ENCODE measurements around the gene CHMP3.
"Not testable (repeated sequence)": the region's sequence is repeated elsewhere in the genome, so short reads cannot be mapped to it uniquely, and the experiment has no call there.

Gene CHMP3

GRCh38 chr2:86562922-86563649, at the start of gene CHMP3:
Gene CHMP3 (minus strand): TSS chr2:86563443. CDS start chr2:86563348, 95 bp downstream.
- FAIRE-seq: peak; percentile 5
- peak; percentile 98 for DNase-seq (ENCODE audit: low spot score)

- no peak for FAIRE-seq
- no peak for DNase-seq (ENCODE audit: low spot score)
Measured at GRCh38 chr2:86610871-86611270, 47.6 kb upstream of the CHMP3 start.

DNA sequence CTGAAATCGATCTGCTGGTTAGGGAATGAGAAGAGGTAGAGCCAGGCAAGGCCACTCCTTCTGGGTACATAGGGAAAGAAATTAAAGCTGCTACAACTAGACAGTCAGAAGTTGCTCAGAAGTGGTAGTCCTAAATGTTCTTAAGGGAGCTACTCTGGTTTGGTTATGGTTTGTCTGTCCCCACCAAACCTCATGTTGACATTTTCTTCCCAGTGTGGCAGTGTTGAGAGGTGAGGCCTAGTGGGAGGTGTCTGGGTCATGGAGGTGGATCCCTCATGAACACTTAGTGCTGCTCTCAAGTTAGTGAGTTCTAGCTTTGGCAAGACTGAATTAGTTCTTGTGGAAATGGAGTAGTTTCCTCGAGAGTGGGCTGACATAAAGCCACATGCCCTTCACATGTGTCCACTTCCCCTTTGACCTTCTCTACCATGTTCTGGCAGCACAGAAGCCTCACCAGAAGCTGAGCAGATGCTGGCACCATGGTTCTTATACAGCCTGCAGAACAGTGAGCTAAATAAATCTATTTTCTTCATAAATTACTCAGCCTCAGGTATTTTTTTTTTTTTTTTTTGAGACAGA, 45.7 kb upstream of the CHMP3 start:
- no peak for FAIRE-seq
- DNase-seq (ENCODE audit: low spot score): no peak

DNA sequence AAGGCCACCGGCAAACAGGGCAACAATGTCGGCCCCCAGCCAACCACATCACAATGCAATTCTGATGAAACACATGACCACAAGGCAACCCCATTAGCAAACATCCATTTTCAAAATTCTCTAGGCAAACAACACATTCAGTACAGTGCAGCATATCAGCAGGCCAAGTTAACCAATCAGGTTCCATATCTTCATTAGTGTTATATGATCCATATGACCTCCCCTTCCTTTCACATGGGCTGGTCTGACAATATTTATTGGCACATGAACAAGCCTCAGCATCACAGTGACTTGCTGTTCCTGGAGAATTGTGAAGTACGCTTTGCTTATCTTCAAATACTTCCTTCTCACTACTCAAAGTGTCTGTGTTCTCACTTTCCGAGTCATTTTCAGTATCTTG, 40.7 kb upstream of the CHMP3 start:
- no peak for DNase-seq (ENCODE audit: low spot score)
- no peak for FAIRE-seq

- FAIRE-seq (no peak), DNase-seq (ENCODE audit: low spot score) (no peak)
Measured at GRCh38 chr2:86598966-86599365, 35.7 kb upstream of the CHMP3 start.

DNA sequence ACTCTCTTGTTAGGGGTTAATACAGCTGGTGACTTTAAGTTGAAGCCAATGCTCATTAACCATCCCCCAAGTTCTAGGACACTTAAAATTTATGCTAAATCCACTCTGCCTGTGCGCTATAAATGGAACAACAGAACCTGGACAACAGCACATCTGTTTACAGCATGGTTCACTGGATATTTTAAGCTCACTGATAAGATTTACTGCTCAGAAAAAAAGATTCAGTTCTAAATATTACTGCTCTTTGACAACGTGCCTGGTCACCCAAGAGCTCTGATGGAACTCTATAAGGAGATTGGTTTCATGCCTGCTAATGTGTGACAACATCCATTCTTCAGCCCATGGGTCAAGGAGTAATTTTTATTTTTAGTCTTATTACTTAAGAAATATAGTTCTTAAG, 32.9 kb upstream of the CHMP3 start:
- FAIRE-seq (no peak), DNase-seq (ENCODE audit: low spot score) (no peak)

- no peak for FAIRE-seq
Measured at GRCh38 chr2:86593266-86593665, 30.0 kb upstream of the CHMP3 start.

GRCh38 chr2:86592547-86593230, 29.4 kb upstream of the CHMP3 start:
- no peak for FAIRE-seq
- no peak for DNase-seq (ENCODE audit: low spot score)

More at GRCh38 chr2:86593266-86593665, 30.0 kb upstream of the CHMP3 start:
- no peak for DNase-seq (ENCODE audit: low spot score)

- DNase-seq (ENCODE audit: low spot score); FAIRE-seq: not testable (repeated sequence)
Measured at GRCh38 chr2:86589701-86590100, 26.5 kb upstream of the CHMP3 start.

DNA sequence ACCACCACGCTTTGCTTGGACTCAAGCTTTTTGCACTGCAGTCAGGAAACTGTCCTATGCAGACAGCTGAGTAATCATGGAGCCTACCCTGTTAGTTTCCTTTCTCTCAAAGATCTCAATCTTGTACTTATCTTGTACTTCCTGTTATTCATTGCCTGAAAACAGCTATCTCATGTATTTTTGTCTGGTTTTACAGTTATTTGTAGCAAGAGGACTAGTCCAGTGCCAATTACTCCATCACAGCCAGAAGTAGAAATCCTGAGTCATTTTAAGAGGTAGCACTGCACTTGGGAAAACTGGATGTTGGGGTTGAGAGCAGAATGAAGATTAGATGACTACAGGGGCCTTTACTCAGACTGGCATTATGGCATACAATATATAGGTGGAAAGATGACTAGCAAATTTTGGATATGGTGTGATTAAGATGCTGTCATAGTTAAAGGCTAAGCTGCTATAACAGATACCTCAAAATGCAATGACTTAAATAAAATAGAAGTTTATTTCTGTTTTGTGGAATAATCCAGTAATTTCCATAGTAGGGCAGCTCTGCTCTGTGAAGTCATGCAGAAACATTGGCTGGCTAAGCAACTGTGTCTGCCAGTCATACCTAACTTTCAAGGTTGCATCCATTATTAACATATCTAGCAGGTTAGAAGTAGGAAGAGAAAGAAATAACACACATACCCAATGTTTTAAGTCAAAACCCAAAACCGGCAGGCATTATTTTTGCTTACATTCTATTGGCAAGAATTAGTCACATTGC, 21.1 kb upstream of the CHMP3 start:
- DNase-seq (ENCODE audit: low spot score): no peak
- FAIRE-seq: no peak

DNA sequence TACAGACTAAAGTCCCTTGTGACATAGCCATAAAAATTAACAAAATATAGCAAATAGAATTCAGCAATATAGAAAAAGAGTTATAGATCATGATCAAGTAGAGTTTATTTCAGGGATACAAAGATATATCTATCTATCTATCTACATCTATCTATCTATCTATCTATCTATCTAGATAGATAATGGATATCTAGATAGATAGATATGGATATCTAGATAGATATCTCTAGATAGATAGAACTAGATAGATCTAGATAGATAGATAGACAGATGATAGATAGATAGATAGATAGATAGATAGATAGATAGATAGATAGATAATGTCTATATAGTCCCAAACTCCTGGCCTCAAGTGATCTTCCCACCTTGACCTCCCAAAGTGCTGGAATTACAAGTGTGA, 17.3 kb upstream of the CHMP3 start:
- DNase-seq (ENCODE audit: low spot score) (no peak), FAIRE-seq (no peak)

DNA sequence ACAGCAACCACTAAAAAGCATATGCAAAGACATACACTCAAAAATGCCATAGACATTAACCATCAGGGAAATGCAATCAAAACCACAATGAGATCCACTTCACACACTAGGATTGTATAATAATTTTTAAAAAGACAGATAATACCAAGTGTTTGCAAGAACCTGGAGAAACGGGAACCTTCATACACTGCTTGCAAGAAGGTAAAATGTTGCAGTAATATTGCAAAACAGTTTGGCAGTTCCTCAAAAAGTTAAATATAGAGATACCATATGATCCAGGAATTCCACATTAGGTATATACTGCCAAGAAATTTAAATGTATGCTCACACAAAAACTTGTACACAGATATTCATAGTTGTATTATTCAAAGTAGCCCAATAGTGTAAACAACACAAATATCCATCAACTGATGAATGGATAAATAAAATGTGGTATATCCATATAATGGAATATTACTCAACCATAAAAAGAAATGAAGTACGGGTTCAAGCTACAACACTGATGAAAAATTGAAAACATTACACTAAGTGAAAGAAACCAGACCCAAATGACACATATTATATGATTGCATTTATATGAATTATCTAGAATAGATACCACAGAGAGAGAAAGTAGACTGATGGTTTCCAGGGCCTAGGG, 14.7 kb upstream of the CHMP3 start:
- no peak for FAIRE-seq

DNA sequence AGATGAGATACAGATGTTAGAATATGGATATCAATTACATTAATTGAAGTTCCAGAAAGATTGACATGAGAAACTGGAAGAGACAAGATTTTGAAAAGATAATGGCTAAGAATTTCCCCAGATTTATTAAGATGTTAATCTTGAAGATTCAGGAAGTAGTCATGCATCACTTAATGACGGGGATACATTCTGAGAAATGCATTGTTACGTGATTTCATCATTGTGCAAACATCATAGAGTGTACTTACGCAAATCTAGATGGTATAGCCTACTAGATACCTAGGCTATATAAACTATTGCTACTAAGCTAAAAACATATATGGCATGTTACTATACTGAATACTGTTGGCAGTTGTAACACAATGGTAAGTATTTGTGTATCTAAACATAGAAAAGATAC, 6.8 kb upstream of the CHMP3 start:
- no peak for FAIRE-seq
- no peak for DNase-seq (ENCODE audit: low spot score)

More for the DNA sequence above, 14.7 kb upstream of the CHMP3 start:
- no peak for DNase-seq (ENCODE audit: low spot score)

DNA sequence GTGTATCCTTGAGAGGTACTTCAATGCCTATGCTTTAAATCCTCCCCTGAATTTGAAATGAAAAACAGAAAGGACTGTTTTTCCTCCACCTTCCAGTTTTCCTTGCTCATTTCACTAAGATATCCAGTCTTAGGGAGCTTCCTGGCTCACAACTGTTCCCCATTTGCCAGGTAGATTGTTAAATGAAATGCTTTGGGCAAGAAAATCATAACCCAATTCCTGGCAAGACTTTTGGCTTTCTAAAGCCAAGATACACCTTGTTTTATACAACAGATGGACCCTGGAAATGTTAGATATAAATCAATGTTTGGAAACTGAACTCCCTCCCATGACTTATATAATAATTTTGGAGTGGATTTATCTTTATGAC, 3.6 kb upstream of the CHMP3 start:
- FAIRE-seq (no peak), DNase-seq (ENCODE audit: low spot score) (no peak)

GRCh38 chr2:86566158-86566820, 3.0 kb upstream of the CHMP3 start:
- FAIRE-seq: no peak
- DNase-seq (ENCODE audit: low spot score): no peak

DNA sequence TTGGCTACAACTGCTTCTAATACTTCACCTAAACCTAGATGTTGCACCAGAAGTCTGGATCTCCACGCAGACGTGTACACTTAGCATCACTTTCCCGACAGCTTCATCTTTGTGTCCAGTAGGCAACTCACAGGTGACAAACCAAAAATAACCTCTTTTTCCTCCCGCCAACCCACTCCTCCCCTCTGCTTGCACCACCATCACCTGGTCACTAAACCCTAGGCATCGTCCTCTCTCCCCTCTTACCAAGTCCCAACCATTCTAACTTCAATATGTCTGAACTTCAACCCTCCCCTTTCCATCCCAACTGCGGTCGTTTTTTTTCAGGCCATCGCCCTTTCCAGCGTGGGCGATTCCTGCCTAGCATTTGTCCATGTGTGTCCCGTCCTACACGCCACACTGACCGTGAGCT, 413 bp upstream of the CHMP3 start:
- DNase-seq (ENCODE audit: low spot score): no peak
- FAIRE-seq: no peak

DNA sequence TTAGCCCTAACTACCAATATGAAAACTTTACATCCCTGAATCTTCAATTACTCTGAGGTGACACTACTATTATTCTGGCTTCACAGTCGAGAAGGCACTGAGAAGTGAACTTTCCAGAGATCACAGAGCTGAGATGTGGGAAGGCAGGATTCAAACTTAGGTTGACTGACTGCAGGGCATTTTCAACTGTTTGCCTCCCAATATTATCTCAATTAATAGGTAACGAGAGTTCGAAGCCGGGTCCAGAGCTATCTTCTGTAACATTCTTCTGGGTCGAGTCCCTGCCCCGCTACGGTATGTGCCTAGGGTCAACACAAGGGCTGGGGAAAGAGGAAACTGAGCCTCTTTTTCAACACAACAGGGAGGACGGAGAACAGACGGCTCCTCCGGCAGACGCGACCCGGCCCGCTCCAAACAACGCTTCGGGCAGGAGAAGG, 740 bp downstream of the CHMP3 start:
- DNase-seq (ENCODE audit: low spot score) (no peak), FAIRE-seq (no peak)

DNA sequence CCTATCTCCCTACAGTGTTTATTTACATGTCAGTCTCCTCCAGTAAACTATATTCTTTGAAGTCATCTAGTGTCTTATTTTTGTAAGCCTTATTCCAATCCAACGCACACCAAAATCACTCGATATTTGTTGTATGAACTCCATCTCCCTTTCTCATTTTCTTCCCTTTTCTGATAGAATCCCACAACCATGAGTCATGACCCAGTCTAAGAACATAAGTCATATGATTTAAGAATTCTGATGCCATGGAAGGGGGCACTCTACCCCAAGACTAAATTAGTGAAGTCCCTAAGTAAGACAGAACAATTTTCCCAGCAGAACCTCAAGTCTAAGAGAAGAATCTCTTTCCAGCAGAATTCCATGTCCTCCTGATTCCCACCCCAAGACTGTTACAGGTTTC, 5.4 kb downstream of the CHMP3 start:
- FAIRE-seq (no peak), DNase-seq (ENCODE audit: low spot score) (no peak)

DNA sequence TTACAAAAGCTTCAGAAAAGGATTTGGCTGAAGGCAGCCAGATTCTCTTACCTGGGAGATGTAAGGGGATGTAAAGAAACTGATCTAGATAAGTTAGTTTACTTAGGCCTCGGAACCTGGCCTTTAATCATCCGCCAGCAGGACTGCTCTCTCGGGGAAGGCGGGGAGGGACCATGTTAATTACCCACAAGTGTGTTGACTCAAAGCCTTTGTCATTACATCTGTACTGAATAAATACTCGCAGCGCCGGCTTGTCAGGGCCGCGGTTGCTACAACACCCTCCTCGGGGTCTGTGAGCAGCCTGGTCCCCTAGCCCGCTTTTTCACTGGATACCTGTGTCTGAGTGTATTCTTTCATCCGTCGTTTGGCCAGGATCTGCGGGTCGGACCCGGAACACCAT, 6.7 kb downstream of the CHMP3 start:
- FAIRE-seq (no peak), DNase-seq (ENCODE audit: low spot score) (no peak)

- FAIRE-seq (no peak), DNase-seq (ENCODE audit: low spot score) (no peak)
Measured at GRCh38 chr2:86552889-86553288, 10.4 kb downstream of the CHMP3 start.

Data from urothelium cell line (cell line).